OCI-LY1 (cell line): Measurements from ENCODE around the gene NCF4.

Experiments used
- H2AFZ ChIP-seq: fragments of 200-600 bp; sonication (generic), shearing (Covaris generic); 2 replicates; pipeline ENCODE4 v1.6.0; 2014; ENCODE audit warnings: antibody characterized with exemption, mild to moderate bottlenecking, low read length
- H3F3A ChIP-seq: fragments of 200-600 bp; sonication (generic), shearing (Covaris generic); 2 replicates; pipeline ENCODE4 v1.6.0; 2014; ENCODE audit warnings: mild to moderate bottlenecking, antibody characterized with exemption, low read length, moderate library complexity; ENCODE audit not compliant: insufficient read depth
- H3K27ac ChIP-seq: fragments of 200-600 bp; sonication (generic); 2 replicates; pipeline ENCODE4 v1.5.1; 2014; ENCODE audit warnings: low read length, mixed run types, mild to moderate bottlenecking, low read depth; ENCODE audit not compliant: poor library complexity, severe bottlenecking
- H3K27me3 ChIP-seq: fragments of 200-600 bp; sonication (generic); 2 replicates; pipeline ENCODE4 v1.6.0; 2014; ENCODE audit warnings: antibody characterized with exemption, mild to moderate bottlenecking, low read length, moderate library complexity; ENCODE audit not compliant: insufficient read depth
- H3K36me3 ChIP-seq: fragments of 200-600 bp; sonication (generic); 2 replicates; pipeline ENCODE4 v1.6.1; 2014; ENCODE audit warnings: mild to moderate bottlenecking, antibody characterized with exemption, low read length, moderate library complexity, mixed read lengths; ENCODE audit not compliant: insufficient read depth
- H3K4me1 ChIP-seq: fragments of 200-600 bp; sonication (generic); 2 replicates; pipeline ENCODE4 v1.5.1; 2014; ENCODE audit warnings: mild to moderate bottlenecking, low read length, moderate library complexity; ENCODE audit not compliant: insufficient read depth, severe bottlenecking
- H3K4me2 ChIP-seq: fragments of 200-600 bp; sonication (generic), shearing (Covaris generic); 2 replicates; pipeline ENCODE4 v1.6.1; 2014; ENCODE audit warnings: low read length
- H3K4me3 ChIP-seq: fragments of 200-600 bp; sonication (generic); 2 replicates; pipeline ENCODE4 v1.5.1; 2014; ENCODE audit warnings: low read length, low read depth, mild to moderate bottlenecking, mixed read lengths; ENCODE audit not compliant: poor library complexity, severe bottlenecking
- H3K79me2 ChIP-seq: fragments of 200-600 bp; shearing (Covaris generic); 2 replicates; pipeline ENCODE4 v1.6.1; 2016; ENCODE audit warnings: mixed run types, low read length, mixed read lengths; ENCODE audit not compliant: insufficient read depth
- H3K9ac ChIP-seq: fragments of 200-600 bp; sonication (generic), shearing (Covaris generic); 2 replicates; pipeline ENCODE4 v1.6.1; 2014; ENCODE audit warnings: mild to moderate bottlenecking, low read length, mixed read lengths
- H3K9me2 ChIP-seq: fragments of 200-600 bp; sonication (generic), shearing (Covaris generic); 2 replicates; pipeline ENCODE4 v1.6.1; 2014; ENCODE audit warnings: low read depth, mild to moderate bottlenecking, low read length, mixed read lengths
- H3K9me3 ChIP-seq: fragments of 200-600 bp; shearing (Covaris generic); 2 replicates; pipeline ENCODE4 v1.6.1; 2014; ENCODE audit warnings: low read length, mixed read lengths
- H4K20me1 ChIP-seq: fragments of 200-600 bp; sonication (generic), shearing (Covaris generic); 2 replicates; pipeline ENCODE4 v1.6.0; 2016; ENCODE audit warnings: mild to moderate bottlenecking, low read length; ENCODE audit not compliant: insufficient read depth
- CTCF ChIP-seq: fragments of 200-600 bp; sonication (generic), shearing (Covaris generic); IDR thresholded peaks from 2 replicates; pipeline ENCODE4 v1.5.1; 2017; ENCODE audit warnings: mild to moderate bottlenecking, antibody characterized with exemption, low read length, moderate library complexity, mixed read lengths
- EZH2 ChIP-seq: fragments of 200-600 bp; sonication (generic), shearing (Covaris generic); IDR thresholded peaks from 2 replicates; pipeline ENCODE4 v1.8.0; 2017; ENCODE audit warnings: borderline replicate concordance, mixed run types, mild to moderate bottlenecking, antibody characterized with exemption, low read length, moderate library complexity, mixed read lengths

NCF4 gene

GRCh38 chr22:36856121-36856791, 4.5 kb upstream of the NCF4 start:
- Histone ChIP-seq H3K4me3 (no peak overlapping the region), H4K20me1 (no peaks in the 10 kb centered on the region), H3K27me3 (no peaks in the 10 kb centered on the region), H3K9me3 (0 out of 2 replicates have a peak, but pooled peaks cover 5% of the 10 kb centered on the region), H3K4me2 (peak overlapping the region; percentile 20; the same call in 1 of the 2 replicates), H2AFZ (no peak overlapping the region), H3K9me2 (no peaks in the 10 kb centered on the region), H3K9ac (no peak overlapping the region), H3F3A (peaks cover 7% of the 10 kb centered on the region), H3K79me2 (no peaks in the 10 kb centered on the region), H3K27ac (no peak overlapping the region), H3K36me3 (no peaks in the 10 kb centered on the region; the same call in 1 of the 2 replicates), H3K4me1 (peaks cover 24% of the 10 kb centered on the region)
- TF ChIP-seq EZH2 (no peak), CTCF (peak; percentile 100)

GRCh38 chr22:36856792-36857135, 4.0 kb upstream of the NCF4 start:
- Histone ChIP-seq H3K79me2 (no peaks in the 10 kb centered on the region), H3F3A (peaks cover 7% of the 10 kb centered on the region), H3K4me3 (no peak overlapping the region), H3K9me2 (no peaks in the 10 kb centered on the region), H3K27me3 (no peaks in the 10 kb centered on the region), H3K27ac (no peak overlapping the region), H3K9ac (no peak overlapping the region), H3K9me3 (0 out of 2 replicates have a peak, but pooled peaks cover 5% of the 10 kb centered on the region), H2AFZ (no peak overlapping the region), H3K4me1 (peaks cover 29% of the 10 kb centered on the region), H3K4me2 (peak overlapping the region; percentile 20; the same call in 1 of the 2 replicates), H4K20me1 (no peaks in the 10 kb centered on the region), H3K36me3 (no peaks in the 10 kb centered on the region; the same call in 1 of the 2 replicates)
- TF ChIP-seq CTCF (no peak), EZH2 (no peak)

GRCh38 chr22:36858156-36858555, 2.6 kb upstream of the NCF4 start:
- H3K9me2 ChIP-seq, result no peaks in the 10 kb centered on the region
- TF ChIP-seq EZH2, result no peak
- no peak for TF ChIP-seq CTCF
- no peaks in the 10 kb centered on the region for H3K79me2 ChIP-seq
- no peaks in the 10 kb centered on the region for H3K36me3 ChIP-seq
- no peaks in the 10 kb centered on the region for H4K20me1 ChIP-seq
- no peak overlapping the region for H3K9ac ChIP-seq
- H3F3A ChIP-seq, result peaks cover 7% of the 10 kb centered on the region
- H3K9me3 ChIP-seq, result 0 out of 2 replicates have a peak, but pooled peaks cover under 1% of the 10 kb centered on the region
- H3K4me2 ChIP-seq, result no peak overlapping the region
- H3K4me3 ChIP-seq, result no peak overlapping the region
- H3K27me3 ChIP-seq, result no peaks in the 10 kb centered on the region
- no peak overlapping the region for H2AFZ ChIP-seq
- peaks cover 43% of the 10 kb centered on the region for H3K4me1 ChIP-seq
- no peak overlapping the region for H3K27ac ChIP-seq
